NCI-H146 (cell line): ENCODE data around the gene PRDM16.

Experiments
- DNase-seq: peaks from one replicate; lab custom pipeline; 2025; lab: John Stamatoyannopoulos, UW

The PRDM16 gene

DNA sequence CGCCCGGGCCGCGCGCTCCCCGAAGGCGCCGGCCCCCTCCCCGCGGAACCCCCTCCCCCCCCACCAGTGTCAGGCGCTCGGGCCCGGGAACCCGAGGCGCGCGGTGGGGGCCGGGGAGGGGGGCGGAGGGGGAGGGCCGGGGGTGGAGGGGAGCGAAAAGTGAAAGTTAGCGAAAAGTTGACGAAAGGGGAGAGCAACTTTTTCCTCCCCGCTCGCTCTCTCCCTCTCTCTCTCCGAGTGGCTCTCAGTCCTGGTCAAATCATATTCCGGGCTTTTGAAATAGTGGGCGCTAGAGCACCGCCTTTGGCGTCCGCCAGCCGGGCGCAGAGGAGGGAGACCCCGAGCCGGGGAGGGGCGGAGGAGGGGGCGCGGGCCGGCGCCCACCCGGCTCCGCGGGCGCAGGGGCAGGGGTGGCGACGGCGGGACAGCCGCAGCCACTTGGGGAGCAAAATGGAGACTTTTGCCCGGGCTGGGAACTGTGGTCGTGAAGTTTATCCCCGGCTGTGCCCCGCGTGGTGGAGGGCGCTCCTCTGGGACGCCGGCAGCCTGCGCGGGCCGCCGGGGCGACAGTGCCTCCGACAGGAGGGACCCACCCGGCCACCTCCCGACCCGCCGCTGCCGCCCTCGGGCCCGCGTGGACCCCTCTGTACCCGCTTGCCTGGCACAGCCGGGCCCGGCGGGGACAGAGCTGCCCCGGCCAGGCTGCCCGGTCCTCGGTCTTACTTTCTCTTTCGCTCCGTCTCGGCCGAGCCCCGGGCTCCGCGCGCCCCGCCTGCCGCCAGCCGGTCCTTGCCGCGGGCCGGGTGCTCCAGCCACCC, 697 bp downstream of the PRDM16 start:
- no peak for DNase-seq

- no peak for DNase-seq
Observed at GRCh38 chr1:3070309-3070643, 1.3 kb downstream of the PRDM16 start.

DNA sequence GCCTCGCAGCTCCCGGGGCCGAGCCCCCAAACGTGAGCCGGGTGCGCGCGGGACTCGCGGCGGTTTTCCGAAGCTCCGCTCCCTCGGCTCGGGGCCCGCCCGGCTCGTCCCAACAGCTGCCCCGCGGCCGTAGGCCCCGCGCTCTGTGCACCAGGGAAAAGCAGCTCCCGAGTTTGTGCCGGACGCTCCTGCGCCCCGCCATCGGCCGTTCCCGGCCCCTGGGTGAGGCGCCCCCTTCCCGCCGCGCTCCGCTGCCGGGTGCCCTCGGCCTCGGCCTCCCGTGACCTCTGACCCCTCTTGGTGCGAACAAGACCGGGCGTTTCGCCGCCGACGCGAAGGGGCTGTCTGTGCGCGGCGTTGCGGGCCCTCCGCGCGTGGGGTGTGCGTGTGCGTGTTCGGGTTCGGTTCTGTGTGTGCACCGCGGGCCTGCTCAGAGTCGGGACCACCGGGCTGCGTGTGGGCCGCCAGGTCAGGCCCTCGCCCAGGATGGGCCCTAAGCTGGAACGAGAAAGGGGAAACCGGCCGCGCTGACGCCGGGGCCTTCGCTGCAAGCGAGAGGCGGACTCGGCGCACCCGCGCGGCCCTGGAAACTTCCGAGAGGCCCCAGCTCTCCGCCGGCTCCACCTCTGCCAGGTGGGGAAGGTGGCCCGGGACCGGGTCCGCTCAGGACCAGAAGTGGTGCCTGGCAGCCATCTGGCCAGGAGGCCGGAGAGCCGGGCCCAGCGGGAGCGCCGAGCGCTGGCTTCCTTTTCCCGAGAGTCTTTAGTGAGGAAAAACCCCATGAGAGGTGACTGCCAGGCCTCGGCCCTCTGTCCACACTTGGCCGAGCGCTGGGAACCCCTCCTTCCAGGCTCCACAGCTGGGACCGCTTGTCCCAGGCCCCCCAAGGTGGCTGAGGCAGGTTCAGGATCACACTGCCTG, 1.9 kb downstream of the PRDM16 start:
- no peak for DNase-seq

DNA sequence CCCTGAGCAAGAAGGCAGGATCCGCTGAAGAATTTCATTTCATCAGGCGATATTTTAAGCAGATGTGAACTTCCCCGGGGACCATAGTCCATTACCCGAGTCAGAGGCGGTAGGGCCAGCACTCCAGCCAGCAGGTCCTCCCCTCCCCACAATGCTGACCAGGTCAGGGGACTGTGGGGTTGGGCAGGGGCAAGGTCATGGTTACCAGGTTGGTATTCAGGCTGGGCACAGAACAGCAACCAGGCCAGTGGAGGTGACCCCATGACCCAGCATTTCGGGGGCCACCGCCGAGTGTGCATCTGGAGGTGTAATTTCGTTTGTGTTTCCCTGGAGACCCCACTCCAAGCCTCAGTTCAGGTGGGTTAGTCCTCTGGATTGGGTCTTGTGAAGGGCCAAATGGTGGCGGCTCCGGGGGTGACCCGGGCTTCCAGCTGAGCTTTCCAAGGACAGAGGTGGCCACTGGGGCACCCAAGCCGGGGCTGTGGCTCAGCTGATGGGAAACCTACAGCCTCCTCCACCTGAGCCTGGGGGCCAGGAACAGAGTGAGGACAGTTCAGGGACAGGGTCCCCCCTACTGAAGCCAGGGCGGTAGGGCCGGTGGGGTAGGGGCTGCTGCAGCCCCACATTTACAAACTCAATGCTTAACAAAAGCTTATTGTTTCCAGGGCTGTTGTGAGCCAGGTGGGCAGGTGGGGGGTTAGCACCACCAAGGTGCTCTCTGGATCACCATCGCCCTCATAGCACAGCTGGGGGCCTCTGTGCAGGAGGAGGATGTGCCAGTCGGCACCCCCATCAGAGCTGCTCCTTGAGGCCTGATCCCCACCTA, 2.8 kb downstream of the PRDM16 start:
- no peak for DNase-seq

GRCh38 chr1:3072391-3073185, 3.6 kb downstream of the PRDM16 start:
- DNase-seq, result no peak

DNA sequence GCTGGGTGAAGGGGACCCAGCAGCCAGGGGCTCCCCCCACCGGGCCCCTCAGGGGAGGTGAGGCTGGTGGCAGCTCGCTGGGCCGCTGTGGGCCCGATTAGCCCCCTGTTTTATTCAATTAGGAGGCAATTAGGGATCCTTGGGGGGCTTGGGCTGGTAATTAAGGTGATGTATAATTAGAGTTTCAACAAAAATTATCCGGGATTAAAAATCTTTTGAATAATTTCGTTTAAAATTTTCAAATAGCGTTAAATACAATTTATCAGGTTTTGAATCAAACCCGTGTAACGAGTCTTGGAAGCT, 4.1 kb downstream of the PRDM16 start:
- no peak for DNase-seq

GRCh38 chr1:3073489-3074296, 4.7 kb downstream of the PRDM16 start:
- no peak for DNase-seq

DNA sequence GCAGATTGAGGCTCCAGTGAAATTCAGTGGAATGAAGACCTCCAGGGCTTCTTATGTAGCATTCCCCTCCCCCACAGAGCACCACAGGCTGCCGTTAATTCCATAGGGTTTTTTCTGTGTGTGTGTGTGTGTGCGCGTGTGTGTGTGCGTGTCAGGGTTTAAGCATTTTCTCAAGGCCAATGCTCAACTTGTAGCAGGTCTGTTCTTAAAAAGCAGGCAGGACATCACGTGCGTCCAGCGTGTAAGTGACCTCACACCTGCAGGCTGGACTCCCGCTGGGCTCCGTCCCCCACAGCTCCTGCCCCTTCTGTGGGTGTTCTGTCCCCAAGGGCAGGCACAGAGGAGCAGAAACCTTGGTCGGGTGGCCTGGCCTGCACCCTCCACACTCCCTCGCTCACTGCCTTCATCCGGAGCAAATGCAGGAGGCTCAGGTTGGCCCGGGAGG, 5.3 kb downstream of the PRDM16 start:
- no peak for DNase-seq

DNA sequence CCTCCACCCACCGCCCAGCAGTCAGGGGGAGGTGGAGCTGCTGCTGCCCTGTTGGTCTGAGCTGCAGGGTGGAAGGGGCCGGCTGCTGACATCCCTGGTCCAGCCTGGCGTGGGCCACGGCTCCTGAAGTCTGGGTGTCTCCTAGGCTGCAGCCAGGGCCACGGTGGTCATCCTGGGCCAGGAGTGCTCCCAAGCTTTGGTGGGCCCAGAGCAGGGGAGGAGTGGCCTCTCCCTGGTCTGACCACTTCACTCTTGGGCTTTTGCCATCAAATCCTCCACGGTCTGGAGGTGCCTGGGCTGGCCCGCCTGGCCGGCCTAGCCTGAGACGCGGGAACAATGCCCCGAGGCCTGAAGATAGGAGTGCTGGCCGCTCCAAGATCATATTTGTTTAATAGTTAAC, 5.8 kb downstream of the PRDM16 start:
- no peak for DNase-seq

DNA sequence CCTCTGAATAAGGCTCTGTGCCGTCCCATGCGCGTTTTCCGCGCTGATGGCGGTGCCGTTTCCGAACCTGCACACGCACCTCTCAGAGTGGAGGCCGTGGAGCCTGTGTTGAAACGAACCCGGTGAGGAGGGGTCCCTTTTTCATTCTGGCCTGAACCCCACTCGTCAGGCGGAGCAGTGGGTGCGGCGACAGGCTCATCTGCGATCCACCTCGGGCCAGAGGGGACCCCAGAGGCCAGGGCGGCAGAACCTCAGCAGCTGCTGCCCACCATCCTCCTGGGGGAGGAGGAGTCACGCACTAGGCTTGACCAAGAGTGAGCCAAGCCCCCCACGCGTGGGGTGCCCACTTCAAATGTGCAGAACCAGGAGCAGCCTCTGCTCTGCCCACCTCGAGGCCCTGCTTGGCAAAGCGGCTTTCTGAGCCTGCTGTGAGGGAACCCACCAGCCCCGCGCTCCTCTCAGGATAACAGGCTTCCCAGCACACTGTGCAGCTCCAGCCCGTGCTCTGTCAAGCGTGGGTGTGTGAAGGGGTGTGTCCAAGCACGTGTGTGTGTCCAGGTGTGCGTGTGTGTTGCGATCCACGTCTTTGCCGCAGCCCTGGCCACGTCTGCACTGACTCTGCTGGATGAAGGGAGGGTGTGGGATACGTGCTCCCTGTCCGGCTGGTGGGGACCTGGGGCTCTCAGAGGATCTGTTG, 6.8 kb downstream of the PRDM16 start:
- DNase-seq, result no peak

DNA sequence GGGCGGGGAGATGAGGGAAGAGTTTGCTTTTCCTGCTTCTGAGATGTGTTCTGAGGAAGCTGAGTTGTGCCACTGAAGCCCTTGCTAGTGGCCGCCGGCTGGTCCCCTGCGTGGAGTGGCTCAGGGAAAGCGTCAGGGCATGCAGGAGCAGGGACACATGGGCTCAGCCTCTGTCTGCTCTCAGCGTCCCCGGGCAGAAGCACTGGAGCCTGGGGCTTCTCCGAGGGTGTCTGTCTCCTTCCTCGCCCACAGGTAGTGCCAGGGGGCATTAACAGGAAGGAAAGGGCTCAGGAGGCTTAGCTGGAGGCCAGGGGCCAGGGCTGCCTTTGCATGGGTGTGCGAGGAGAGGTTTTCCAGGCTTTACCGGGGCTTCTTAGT, 7.3 kb downstream of the PRDM16 start:
- DNase-seq, result no peak

DNA sequence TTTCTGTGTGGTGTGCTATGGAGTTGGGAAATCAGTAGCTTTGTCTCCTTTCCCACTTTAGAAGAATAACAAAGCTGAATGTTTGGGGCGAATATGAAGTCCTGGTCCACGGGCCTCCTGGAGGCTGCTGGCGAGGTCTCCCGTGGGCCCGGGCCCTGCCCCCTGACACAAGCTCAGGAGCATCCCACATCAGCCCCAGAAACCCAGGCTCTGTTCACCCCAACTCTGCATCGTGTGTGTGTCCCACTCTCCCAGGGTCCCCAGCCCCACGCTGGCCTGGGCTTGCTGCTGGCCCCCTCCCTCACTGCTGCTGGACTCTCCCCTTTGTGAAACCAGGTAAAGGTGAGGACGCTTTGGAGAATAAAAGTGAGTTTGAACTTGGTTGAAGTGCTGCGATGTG, 8.1 kb downstream of the PRDM16 start:
- DNase-seq, result no peak

GRCh38 chr1:3077561-3077960, 8.6 kb downstream of the PRDM16 start:
- no peak for DNase-seq

GRCh38 chr1:3078430-3078861, 9.4 kb downstream of the PRDM16 start:
- no peak for DNase-seq

DNA sequence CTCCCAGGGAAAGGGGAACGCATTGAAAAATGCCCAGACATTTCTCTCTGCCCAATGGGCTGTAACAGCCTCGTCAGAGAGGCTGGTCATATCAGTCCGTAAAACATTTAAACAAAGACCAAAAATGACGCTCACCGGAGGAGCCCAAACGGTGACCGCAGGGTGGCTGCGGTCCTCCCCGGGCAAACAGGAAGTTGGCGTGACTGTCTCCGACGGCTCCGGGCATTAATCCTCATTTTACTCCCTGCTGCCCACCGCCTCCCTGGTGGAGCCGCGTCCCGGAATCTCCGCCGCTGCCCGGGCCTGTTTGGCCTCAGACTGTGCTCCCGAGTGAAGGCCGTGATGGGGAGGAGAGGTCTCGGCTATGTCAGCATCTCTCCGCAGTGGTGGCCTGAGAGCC, 9.9 kb downstream of the PRDM16 start:
- DNase-seq, result no peak

GRCh38 chr1:3079381-3080052, 10.5 kb downstream of the PRDM16 start:
- no peak for DNase-seq

DNA sequence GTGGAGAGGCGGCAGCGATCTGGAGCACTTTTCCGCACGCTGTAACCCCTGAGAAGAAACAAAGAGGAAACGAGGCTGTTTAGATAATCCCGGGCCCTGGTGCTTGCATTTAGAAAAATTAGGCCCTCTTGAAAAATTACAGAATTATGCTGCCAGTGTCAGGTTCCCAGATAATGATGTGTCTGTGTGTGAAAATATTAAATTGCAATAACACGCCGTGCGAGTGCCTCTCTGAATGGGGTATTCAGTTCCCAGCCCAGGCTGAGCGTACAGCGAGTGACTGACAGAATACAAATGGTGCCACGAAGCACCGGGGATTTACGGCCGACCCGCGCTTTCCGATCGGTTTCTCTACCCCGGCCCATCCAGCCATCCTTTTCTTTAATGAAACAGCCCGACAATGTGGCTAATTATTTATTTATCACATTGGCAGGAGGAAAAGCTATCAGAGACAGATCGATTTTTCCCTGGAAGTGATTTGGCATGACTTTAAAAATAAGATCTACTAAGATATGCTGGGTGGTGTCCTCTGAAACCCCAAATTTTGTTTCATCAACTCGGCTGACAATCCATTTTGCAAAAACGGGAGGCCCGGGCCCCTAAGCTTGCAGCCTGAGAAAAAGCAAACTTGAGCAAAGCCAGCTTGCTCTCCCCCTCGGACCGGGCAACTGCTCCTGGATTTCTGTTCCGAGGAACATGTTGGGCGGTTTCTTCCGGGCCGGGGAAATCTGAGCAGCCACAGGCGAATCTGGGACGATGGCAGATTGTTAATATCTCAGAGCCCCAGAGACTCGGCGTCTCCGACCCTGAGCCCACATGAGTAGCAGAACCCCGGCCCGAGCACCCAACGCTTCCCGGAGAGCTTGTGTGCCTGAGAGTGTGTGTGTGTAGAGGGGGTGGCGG, 11.3 kb downstream of the PRDM16 start:
- DNase-seq, result no peak

- no peak for DNase-seq
Observed at GRCh38 chr1:3081171-3081683, 12.2 kb downstream of the PRDM16 start.
